ENCODE results near the gene SCART1. TPM values are rescaled to one million over a fixed set of nuclear protein-coding genes. Genes with fewer than 3 reads are reported as not detected.

Gene SCART1
- total and polyA plus RNA-seq, 2 of the 4 experiments (the other 2 are of a cell fraction) = 0.54 to 2.1 TPM

DNA sequence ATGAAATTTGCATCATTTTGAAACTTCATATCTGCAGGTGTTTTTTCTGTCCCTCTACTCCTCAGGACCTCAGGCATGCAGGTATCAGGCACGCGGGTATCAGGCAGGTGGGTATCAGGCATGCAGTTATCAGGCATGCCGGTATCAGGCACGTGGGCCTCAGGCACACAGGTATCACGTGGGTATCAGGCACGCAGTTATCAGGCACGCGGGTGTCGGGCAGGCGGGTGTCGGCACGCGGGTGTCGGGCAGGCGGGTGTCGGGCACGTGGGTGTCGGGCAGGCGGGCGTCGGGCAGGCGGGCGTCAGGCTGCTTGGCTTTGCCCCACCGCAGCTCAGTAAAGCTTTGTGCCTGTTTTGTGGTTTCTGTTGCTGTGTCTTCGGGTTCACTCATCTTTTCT, 38.0 kb upstream of the SCART1 start:
- DNase-seq (no peak), ATAC-seq (ENCODE audit: low read depth) (no peak)
- Histone ChIP-seq H2AK5ac (ENCODE audit: low read depth, low read length) (no peak overlapping the region), H4K5ac (ENCODE audit: low read depth, low read length) (no peak overlapping the region), H3K23ac (ENCODE audit: low read depth, low read length) (no peak overlapping the region), H3K4me2 (ENCODE audit: low read depth, low read length) (no peak overlapping the region), H3K9me3 (ENCODE audit: control insufficient read depth, insufficient read depth, low read length) (peaks cover 3% of the 10 kb centered on the region), H3K14ac (replicated peaks; ENCODE audit: low read depth, low read length) (no peak overlapping the region), H2BK120ac (ENCODE audit: low read depth, low read length) (no peak overlapping the region), H3K9me1 (ENCODE audit: insufficient read depth, low read length) (no peaks in the 10 kb centered on the region), H3K9ac (ENCODE audit: low read depth, low read length) (no peak overlapping the region), H3K4ac (ENCODE audit: low read depth, low read length) (no peak overlapping the region), H2AFZ (replicated peaks; ENCODE audit: low read length, poor library complexity) (no peak overlapping the region), H4K8ac (ENCODE audit: low read depth in 2 of 2, low read length in 2 of 2) (no peak overlapping the region), H4K20me1 (ENCODE audit: insufficient read depth, low read length) (no peaks in the 10 kb centered on the region; the same call in 1 of the 2 replicates), H3K4me3 (ENCODE audit: insufficient read depth, low read depth, low read length) (no peak overlapping the region), H4K91ac (ENCODE audit: insufficient read depth, low read depth, low read length) (no peak overlapping the region), H3K4me1 (ENCODE audit: control insufficient read depth, insufficient read depth, low read length) (no peaks in the 10 kb centered on the region), H3K36me3 (ENCODE audit: control insufficient read depth, insufficient read depth, low read length) (peaks cover 33% of the 10 kb centered on the region), H3K18ac (ENCODE audit: low read depth, low read length) (no peak overlapping the region), H3K27me3 (ENCODE audit: control insufficient read depth, insufficient read depth, low read length) (no peaks in the 10 kb centered on the region), H3K27ac (ENCODE audit: insufficient read depth, low read length) (no peak overlapping the region), H2BK15ac (ENCODE audit: low read depth, low read length) (no peak overlapping the region), H3K79me1 (ENCODE audit: low read depth in 1 of 2, low read length in 2 of 2) (peaks cover 6 to 12% of the 10 kb centered on the region in 2 experiments; a peak in 2 of 4 replicates), H2BK20ac (ENCODE audit: low read depth, low read length) (no peak overlapping the region), H2BK5ac (ENCODE audit: low read depth, low read length, poor library complexity, severe bottlenecking) (no peak overlapping the region), H2AK9ac (replicated peaks; ENCODE audit: low read depth, low read length, poor library complexity) (no peak overlapping the region), H3K56ac (ENCODE audit: extremely low read depth, insufficient read depth, low read length) (no peak overlapping the region)
- BruUV-seq (replicated peaks) = no TSS peak
- intact Hi-C loops (cut with micrococcal nuclease) (no loop called here), dilution Hi-C loops (cut with HindIII; ENCODE audit: low sequenced_read_pairs, unreplicated experiment) (no loop called here), in situ Hi-C loops (cut with MboI; ENCODE audit: low sequenced_read_pairs) (no loop called here)
- ChIA-PET CTCF (no interaction called here), POLR2A (ENCODE audit: unreplicated experiment) (no interaction called here)
- TF ChIP-seq SMC3 (IDR thresholded peaks at IDR 0.05; ENCODE audit: low read depth, low read length) (no peak), MXI1 (IDR thresholded peaks at IDR 0.05; ENCODE audit: borderline replicate concordance, low read depth, low read length) (no peak), POLR2A (IDR thresholded peaks at IDR 0.05; ENCODE audit: low read depth, low read length) (no peak), CHD1 (IDR thresholded peaks at IDR 0.05; ENCODE audit: low read depth, low read length) (no peak), MAFK (IDR thresholded peaks at IDR 0.05; ENCODE audit: low read depth, low read length) (no peak), RFX5 (IDR thresholded peaks at IDR 0.05; ENCODE audit: low read depth, low read length) (no peak), BHLHE40 (IDR thresholded peaks at IDR 0.05; ENCODE audit: low read depth, low read length) (no peak), MAZ (IDR thresholded peaks at IDR 0.05; ENCODE audit: borderline replicate concordance, low read depth, low read length) (no peak), NFE2L2 (IDR thresholded peaks at IDR 0.05; ENCODE audit: low read depth, low read length) (no peak), RAD21 (IDR thresholded peaks at IDR 0.05; ENCODE audit: low read length) (no peak), CEBPB (IDR thresholded peaks at IDR 0.05; ENCODE audit: low read depth, low read length) (no peak), FOS (IDR thresholded peaks at IDR 0.05; ENCODE audit: low read depth, low read length) (no peak), RCOR1 (IDR thresholded peaks at IDR 0.05; ENCODE audit: insufficient replicate concordance, low read length) (no peak)
- TF ChIP-seq, protein P1, sequence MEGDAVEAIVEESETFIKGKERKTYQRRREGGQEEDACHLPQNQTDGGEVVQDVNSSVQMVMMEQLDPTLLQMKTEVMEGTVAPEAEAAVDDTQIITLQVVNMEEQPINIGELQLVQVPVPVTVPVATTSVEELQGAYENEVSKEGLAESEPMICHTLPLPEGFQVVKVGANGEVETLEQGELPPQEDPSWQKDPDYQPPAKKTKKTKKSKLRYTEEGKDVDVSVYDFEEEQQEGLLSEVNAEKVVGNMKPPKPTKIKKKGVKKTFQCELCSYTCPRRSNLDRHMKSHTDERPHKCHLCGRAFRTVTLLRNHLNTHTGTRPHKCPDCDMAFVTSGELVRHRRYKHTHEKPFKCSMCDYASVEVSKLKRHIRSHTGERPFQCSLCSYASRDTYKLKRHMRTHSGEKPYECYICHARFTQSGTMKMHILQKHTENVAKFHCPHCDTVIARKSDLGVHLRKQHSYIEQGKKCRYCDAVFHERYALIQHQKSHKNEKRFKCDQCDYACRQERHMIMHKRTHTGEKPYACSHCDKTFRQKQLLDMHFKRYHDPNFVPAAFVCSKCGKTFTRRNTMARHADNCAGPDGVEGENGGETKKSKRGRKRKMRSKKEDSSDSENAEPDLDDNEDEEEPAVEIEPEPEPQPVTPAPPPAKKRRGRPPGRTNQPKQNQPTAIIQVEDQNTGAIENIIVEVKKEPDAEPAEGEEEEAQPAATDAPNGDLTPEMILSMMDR (conservative IDR thresholded peaks at IDR 0.05; ENCODE audit: low read depth, low read length) = no peak
- TF ChIP-seq, protein P2, sequence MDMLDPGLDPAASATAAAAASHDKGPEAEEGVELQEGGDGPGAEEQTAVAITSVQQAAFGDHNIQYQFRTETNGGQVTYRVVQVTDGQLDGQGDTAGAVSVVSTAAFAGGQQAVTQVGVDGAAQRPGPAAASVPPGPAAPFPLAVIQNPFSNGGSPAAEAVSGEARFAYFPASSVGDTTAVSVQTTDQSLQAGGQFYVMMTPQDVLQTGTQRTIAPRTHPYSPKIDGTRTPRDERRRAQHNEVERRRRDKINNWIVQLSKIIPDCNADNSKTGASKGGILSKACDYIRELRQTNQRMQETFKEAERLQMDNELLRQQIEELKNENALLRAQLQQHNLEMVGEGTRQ (IDR thresholded peaks at IDR 0.05; ENCODE audit: low read depth, low read length) = no peak
- 96% methylated on average over 17 of the region's 25 CpGs; no CpG with 5 or more reads in 1 of the 2 experiments for WGBS, 2 experiments (ENCODE audit: extremely low coverage in 2 of 2, insufficient read length in 1 of 2)
